ENCODE measurements around the gene GALNT18. TPM values are rescaled to one million over a fixed set of nuclear protein-coding genes. Genes with fewer than 3 reads are reported as not detected.

GALNT18 gene
- total RNA-seq, 1 donor, result 2.4 TPM

DNA sequence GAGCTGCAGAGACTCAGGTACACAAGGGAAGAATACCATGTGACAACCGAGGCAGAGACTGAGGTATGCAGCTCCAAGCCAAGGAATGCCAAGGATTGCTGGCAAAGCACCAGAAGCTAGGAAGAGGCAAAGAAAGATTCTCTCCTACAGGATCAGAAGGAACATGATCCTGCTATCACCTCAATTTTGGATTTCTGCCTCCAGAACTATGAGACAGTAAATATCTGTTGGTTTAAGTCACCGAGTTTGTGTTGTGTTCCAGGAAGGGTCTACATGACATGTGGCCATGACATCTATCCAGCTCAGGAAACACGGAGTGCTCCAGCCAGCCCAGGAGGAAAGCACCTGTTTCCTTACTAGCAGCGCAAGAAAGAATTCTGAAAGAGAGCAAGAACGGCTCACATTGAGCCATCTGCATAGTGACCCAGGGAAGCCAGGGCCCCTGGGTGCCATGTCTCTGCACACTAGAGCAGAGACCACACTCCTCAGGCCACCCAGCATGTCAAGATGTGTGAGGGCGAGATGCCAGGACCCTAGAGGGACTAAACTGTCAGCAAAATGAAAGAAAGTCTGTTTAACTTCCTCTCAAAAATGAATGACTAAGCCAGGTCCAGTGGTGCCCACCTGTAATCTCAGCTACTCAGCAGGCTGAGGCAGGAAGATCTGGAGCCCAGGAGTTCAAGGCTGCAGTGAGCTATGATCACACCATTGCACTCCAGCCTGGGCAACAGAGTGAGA, 35.6 kb upstream of the GALNT18 start:
- TF ChIP-seq, protein P1, sequence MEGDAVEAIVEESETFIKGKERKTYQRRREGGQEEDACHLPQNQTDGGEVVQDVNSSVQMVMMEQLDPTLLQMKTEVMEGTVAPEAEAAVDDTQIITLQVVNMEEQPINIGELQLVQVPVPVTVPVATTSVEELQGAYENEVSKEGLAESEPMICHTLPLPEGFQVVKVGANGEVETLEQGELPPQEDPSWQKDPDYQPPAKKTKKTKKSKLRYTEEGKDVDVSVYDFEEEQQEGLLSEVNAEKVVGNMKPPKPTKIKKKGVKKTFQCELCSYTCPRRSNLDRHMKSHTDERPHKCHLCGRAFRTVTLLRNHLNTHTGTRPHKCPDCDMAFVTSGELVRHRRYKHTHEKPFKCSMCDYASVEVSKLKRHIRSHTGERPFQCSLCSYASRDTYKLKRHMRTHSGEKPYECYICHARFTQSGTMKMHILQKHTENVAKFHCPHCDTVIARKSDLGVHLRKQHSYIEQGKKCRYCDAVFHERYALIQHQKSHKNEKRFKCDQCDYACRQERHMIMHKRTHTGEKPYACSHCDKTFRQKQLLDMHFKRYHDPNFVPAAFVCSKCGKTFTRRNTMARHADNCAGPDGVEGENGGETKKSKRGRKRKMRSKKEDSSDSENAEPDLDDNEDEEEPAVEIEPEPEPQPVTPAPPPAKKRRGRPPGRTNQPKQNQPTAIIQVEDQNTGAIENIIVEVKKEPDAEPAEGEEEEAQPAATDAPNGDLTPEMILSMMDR (IDR thresholded peaks at IDR 0.05; ENCODE audit: insufficient read depth, low read length), result no peak
- no peak overlapping the region for H3K4me3 ChIP-seq (ENCODE audit: low read depth, low read length)
- DNase-seq (ENCODE audit: low read depth), result no peak

- no peak overlapping the region for H3K4me3 ChIP-seq (ENCODE audit: low read depth, low read length)
- no peak for DNase-seq (ENCODE audit: low read depth)
- TF ChIP-seq, protein P1 (IDR thresholded peaks at IDR 0.05; ENCODE audit: insufficient read depth, low read length), result no peak
These were observed 19.8 kb upstream of the GALNT18 start for GRCh38 chr11:11641581-11641980.

DNA sequence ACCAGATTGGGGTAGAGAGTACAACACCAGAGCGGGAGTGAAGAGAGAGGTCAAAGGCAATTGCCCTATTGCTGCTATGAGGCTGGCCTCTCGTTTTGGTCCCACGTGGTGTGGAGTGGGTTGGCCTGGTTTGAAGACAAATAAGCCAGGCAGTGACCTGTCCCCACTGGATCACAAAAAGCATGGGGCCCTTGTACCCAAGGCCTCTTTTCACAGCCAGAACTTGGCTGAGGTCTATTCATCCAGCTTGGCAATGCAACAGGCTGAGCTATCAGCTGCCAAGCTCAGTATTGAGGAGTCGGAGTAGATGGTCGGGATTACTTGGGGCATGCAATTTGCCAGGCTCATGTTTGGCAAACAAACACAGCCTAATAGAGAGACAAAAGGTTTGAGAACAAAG, 19.2 kb upstream of the GALNT18 start:
- DNase-seq (ENCODE audit: low read depth), result no peak
- TF ChIP-seq, protein P1 (IDR thresholded peaks at IDR 0.05; ENCODE audit: insufficient read depth, low read length), result no peak
- H3K4me3 ChIP-seq (ENCODE audit: low read depth, low read length), result no peak overlapping the region

DNA sequence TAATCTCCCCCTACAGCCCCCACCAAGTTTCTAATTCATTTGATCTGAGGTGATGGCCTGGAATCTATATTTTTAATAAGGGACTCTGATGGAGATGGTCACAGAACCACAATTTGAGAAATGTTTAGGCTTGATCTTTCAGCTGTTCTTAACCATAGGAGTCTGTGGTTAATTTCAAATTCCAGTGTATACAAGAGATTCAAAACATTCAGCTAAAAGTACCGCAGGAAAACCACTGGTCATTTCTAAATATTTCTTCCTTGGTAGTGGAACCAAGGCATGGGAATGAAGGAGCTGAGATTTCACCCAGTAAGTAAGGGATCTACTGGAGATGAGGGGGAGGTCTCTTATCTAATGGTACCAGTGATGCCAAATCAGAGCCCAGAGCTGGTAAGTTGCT, 18.3 kb upstream of the GALNT18 start:
- DNase-seq (ENCODE audit: low read depth), result no peak
- H3K4me3 ChIP-seq (ENCODE audit: low read depth, low read length), result no peak overlapping the region

DNA sequence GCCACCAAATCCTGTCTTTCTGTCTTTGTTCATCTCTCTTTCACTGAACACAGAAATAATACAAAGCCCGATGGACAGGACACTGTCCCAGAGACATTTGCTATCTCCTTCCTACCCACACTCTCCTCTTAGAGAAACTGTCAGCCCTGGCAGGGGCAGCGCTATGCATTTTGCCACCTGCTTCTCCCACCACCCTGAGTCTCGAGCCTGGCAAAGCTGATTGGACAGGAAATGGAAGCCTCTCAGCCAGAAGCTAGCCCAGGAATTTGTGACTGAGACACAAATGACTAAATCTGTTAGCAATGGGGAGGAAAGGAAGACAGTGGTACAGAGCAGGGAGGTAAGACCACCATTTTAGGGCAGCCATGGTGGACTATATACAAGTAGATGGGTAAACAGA, 14.9 kb upstream of the GALNT18 start:
- DNase-seq (ENCODE audit: low read depth), result no peak
- H3K4me3 ChIP-seq (ENCODE audit: low read depth, low read length), result no peak overlapping the region
- TF ChIP-seq, protein P1 (IDR thresholded peaks at IDR 0.05; ENCODE audit: insufficient read depth, low read length), result no peak

More for the DNA sequence above, 18.3 kb upstream of the GALNT18 start:
- TF ChIP-seq, protein P1 (IDR thresholded peaks at IDR 0.05; ENCODE audit: insufficient read depth, low read length), result no peak

GRCh38 chr11:11635443-11635842, 13.6 kb upstream of the GALNT18 start:
- TF ChIP-seq, protein P1 (IDR thresholded peaks at IDR 0.05; ENCODE audit: insufficient read depth, low read length), result no peak
- H3K4me3 ChIP-seq (ENCODE audit: low read depth, low read length), result no peak overlapping the region
- no peak for DNase-seq (ENCODE audit: low read depth)

GRCh38 chr11:11629368-11629767, 7.6 kb upstream of the GALNT18 start:
- TF ChIP-seq, protein P1 (IDR thresholded peaks at IDR 0.05; ENCODE audit: insufficient read depth, low read length), result no peak
- no peak for DNase-seq (ENCODE audit: low read depth)
- H3K4me3 ChIP-seq (ENCODE audit: low read depth, low read length), result no peak overlapping the region
